T47D (cell line): Measurements from ENCODE around the gene STAT6.

Experiments used
- DNase-seq, 2 experiments: peaks; one replicate each; pipeline versions ENCODE4 v3.0.0 to v3.0.0-alpha.2; 2011 to 2012; ENCODE audit warnings: low read depth in 1 of 2, low spot score in 1 of 2
- JUND ChIP-seq: IDR thresholded peaks from 2 replicates; pipeline ENCODE4 v1.6.1; 2012; ENCODE audit warnings: low read depth
- in situ Hi-C: cut with HindIII; loops from 2 replicates; pipeline ENCODE4 v1.10.0; 2016; ENCODE audit warnings: low sequenced_read_pairs, low pct_unique_long_range_greater_than_20kb

The STAT6 gene

GRCh38 chr12:57139796-57140649 lies 28.9 kb upstream of the STAT6 start:
- in situ Hi-C loops, result no loop called here
- DNase-seq, result no peak
- TF ChIP-seq JUND, result no peak

- TF ChIP-seq JUND, result no peak
- in situ Hi-C loops, result no loop called here
- DNase-seq, result no peak
These were observed 27.5 kb upstream of the STAT6 start for GRCh38 chr12:57138526-57139272.

- in situ Hi-C loops, result no loop called here
- no peak for DNase-seq
These were observed 24.6 kb upstream of the STAT6 start for GRCh38 chr12:57135527-57136326.

GRCh38 chr12:57134949-57135348 lies 23.8 kb upstream of the STAT6 start:
- in situ Hi-C loops, result no loop called here
- no peak for TF ChIP-seq JUND
- DNase-seq, result no peak

More at GRCh38 chr12:57135527-57136326, 24.6 kb upstream of the STAT6 start:
- TF ChIP-seq JUND, result no peak

GRCh38 chr12:57133916-57134315 lies 22.8 kb upstream of the STAT6 start:
- no peak for DNase-seq
- no peak for TF ChIP-seq JUND
- in situ Hi-C loops, result no loop called here

GRCh38 chr12:57133013-57133569 lies 21.9 kb upstream of the STAT6 start:
- TF ChIP-seq JUND, result no peak
- DNase-seq, result no peak
- in situ Hi-C loops, result no loop called here

GRCh38 chr12:57131896-57132744 lies 21.0 kb upstream of the STAT6 start:
- TF ChIP-seq JUND, result no peak
- in situ Hi-C loops, result no loop called here
- no peak for DNase-seq

- no peak for DNase-seq
- in situ Hi-C loops, result no loop called here
- no peak for TF ChIP-seq JUND
These were observed 19.8 kb upstream of the STAT6 start for GRCh38 chr12:57130941-57131340.

- in situ Hi-C loops, result no loop called here
- DNase-seq, result no peak
- no peak for TF ChIP-seq JUND
These were observed 18.7 kb upstream of the STAT6 start for GRCh38 chr12:57129889-57130288.

GRCh38 chr12:57129321-57129842 lies 18.2 kb upstream of the STAT6 start:
- in situ Hi-C loops, result no loop called here
- DNase-seq, result no peak
- no peak for TF ChIP-seq JUND

GRCh38 chr12:57128519-57129247 lies 17.5 kb upstream of the STAT6 start:
- in situ Hi-C loops, result no loop called here

More at GRCh38 chr12:57128519-57129247, 17.5 kb upstream of the STAT6 start:
- no peak for DNase-seq
- TF ChIP-seq JUND, result no peak
